Nephron (organoid): ENCODE results near the gene MRPL51.
A peak's percentile ranks its signal among the peaks of the same experiment; 100 is the strongest.

Source experiments
- H3K27ac Mint-ChIP-seq, 3 experiments: 2 replicates each; pipeline ENCODE4 v1.8.0; 2020; ENCODE audit warnings: mixed read lengths in 3 of 3, mild to moderate bottlenecking in 2 of 3, moderate library complexity in 1 of 3
- H3K27me3 Mint-ChIP-seq: 2 replicates; pipeline ENCODE4 v1.8.0; 2021; ENCODE audit warnings: low read depth, mild to moderate bottlenecking, moderate library complexity, mixed read lengths
- H3K36me3 Mint-ChIP-seq: 2 replicates; pipeline ENCODE4 v1.8.0; 2020; ENCODE audit warnings: low read depth, mixed read lengths
- H3K4me1 Mint-ChIP-seq: 2 replicates; pipeline ENCODE4 v1.8.0; 2020; ENCODE audit warnings: mixed read lengths
- H3K4me3 Mint-ChIP-seq, 3 experiments: 2 replicates each; pipeline ENCODE4 v1.8.0; 2020; ENCODE audit warnings: mild to moderate bottlenecking in 3 of 3, mixed read lengths in 3 of 3, moderate library complexity in 2 of 3
- H3K9me3 Mint-ChIP-seq: 2 replicates; pipeline ENCODE4 v1.8.0; 2020; ENCODE audit warnings: mixed read lengths
- CTCF ChIP-seq, 3 experiments: fragments of 200-600 bp; sonication (generic); IDR thresholded peaks; one replicate each; pipeline ENCODE4 v1.5.0; 2021; ENCODE audit warnings: antibody characterized with exemption in 3 of 3; ENCODE audit not compliant: unreplicated experiment in 3 of 3

MRPL51 gene

GRCh38 chr12:6535697-6535946 lies 42.6 kb upstream of the MRPL51 start:
- no peak for TF ChIP-seq CTCF (IDR thresholded peaks at IDR 0.05; ENCODE audit: unreplicated experiment in 3 of 3)
- peak overlapping the region; percentile 33 to 99 (median 89) for H3K27ac Mint-ChIP-seq
- no peaks in the 10 kb centered on the region for H3K27me3 Mint-ChIP-seq
- H3K36me3 Mint-ChIP-seq: peaks cover 41% of the 10 kb centered on the region
- peak overlapping the region; percentile 88 to 95 (median 93) for H3K4me3 Mint-ChIP-seq
- no peaks in the 10 kb centered on the region for H3K9me3 Mint-ChIP-seq
- H3K4me1 Mint-ChIP-seq: peaks cover 52% of the 10 kb centered on the region

- H3K27ac Mint-ChIP-seq: peak overlapping the region; percentile 33 to 99 (median 79)
- H3K27me3 Mint-ChIP-seq: no peaks in the 10 kb centered on the region
- peak overlapping the region; percentile 88 to 95 (median 93) for H3K4me3 Mint-ChIP-seq
- no peaks in the 10 kb centered on the region for H3K9me3 Mint-ChIP-seq
- peaks cover 47% of the 10 kb centered on the region for H3K4me1 Mint-ChIP-seq
- H3K36me3 Mint-ChIP-seq: peaks cover 46% of the 10 kb centered on the region
- no peak for TF ChIP-seq CTCF (IDR thresholded peaks at IDR 0.05; ENCODE audit: unreplicated experiment in 3 of 3)
Observed at GRCh38 chr12:6534945-6535696, 42.1 kb upstream of the MRPL51 start.

- no peaks in the 10 kb centered on the region for H3K9me3 Mint-ChIP-seq
- H3K27ac Mint-ChIP-seq: peak overlapping the region in 2 of 3 experiments; percentile 99
- peaks cover 46% of the 10 kb centered on the region for H3K36me3 Mint-ChIP-seq
- H3K27me3 Mint-ChIP-seq: no peaks in the 10 kb centered on the region
- peak overlapping the region; percentile 88 to 95 (median 93) for H3K4me3 Mint-ChIP-seq
- H3K4me1 Mint-ChIP-seq: peaks cover 42% of the 10 kb centered on the region
- no peak for TF ChIP-seq CTCF (IDR thresholded peaks at IDR 0.05; ENCODE audit: unreplicated experiment in 3 of 3)
Observed at GRCh38 chr12:6534695-6534944, 41.6 kb upstream of the MRPL51 start.

DNA sequence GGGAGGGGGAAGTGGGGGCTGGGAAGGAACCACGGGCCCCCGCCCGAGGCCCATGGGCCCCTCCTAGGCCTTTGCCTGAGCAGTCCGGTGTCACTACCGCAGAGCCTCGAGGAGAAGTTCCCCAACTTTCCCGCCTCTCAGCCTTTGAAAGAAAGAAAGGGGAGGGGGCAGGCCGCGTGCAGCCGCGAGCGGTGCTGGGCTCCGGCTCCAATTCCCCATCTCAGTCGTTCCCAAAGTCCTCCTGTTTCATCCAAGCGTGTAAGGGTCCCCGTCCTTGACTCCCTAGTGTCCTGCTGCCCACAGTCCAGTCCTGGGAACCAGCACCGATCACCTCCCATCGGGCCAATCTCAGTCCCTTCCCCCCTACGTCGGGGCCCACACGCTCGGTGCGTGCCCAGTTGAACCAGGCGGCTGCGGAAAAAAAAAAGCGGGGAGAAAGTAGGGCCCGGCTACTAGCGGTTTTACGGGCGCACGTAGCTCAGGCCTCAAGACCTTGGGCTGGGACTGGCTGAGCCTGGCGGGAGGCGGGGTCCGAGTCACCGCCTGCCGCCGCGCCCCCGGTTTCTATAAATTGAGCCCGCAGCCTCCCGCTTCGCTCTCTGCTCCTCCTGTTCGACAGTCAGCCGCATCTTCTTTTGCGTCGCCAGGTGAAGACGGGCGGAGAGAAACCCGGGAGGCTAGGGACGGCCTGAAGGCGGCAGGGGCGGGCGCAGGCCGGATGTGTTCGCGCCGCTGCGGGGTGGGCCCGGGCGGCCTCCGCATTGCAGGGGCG lies 41.0 kb upstream of the MRPL51 start, which contains the start of gene GAPDH:
GAPDH (plus strand) TSS at position 595 of the 772 bp plus-strand sequence. CDS start 316 bp downstream, outside the sequence.
- Mint-ChIP-seq H3K27me3 (no peaks in the 10 kb centered on the region), H3K4me1 (peaks cover 38% of the 10 kb centered on the region), H3K9me3 (no peaks in the 10 kb centered on the region), H3K4me3 (peak within 1 kb of the TSS; percentile 88 to 95 (median 93)), H3K27ac (peak within 1 kb of the TSS; percentile 97 to 99 (median 99)), H3K36me3 (peaks cover 47% of the 10 kb centered on the region)
- TF ChIP-seq CTCF (IDR thresholded peaks at IDR 0.05; ENCODE audit: unreplicated experiment in 3 of 3): no peak

GRCh38 chr12:6533653-6533922 lies 40.5 kb upstream of the MRPL51 start:
- H3K4me1 Mint-ChIP-seq: peaks cover 42% of the 10 kb centered on the region
- H3K4me3 Mint-ChIP-seq: peak overlapping the region; percentile 88 to 95 (median 93)
- H3K27ac Mint-ChIP-seq: peak overlapping the region; percentile 97 to 99 (median 98)
- no peak for TF ChIP-seq CTCF (IDR thresholded peaks at IDR 0.05; ENCODE audit: unreplicated experiment in 3 of 3)
- no peaks in the 10 kb centered on the region for H3K27me3 Mint-ChIP-seq
- peaks cover 50% of the 10 kb centered on the region for H3K36me3 Mint-ChIP-seq
- no peaks in the 10 kb centered on the region for H3K9me3 Mint-ChIP-seq
